Measurements from ENCODE around the gene SLC25A21. TPM values are rescaled to one million over a fixed set of nuclear protein-coding genes. Genes with fewer than 3 reads are reported as not detected.
"Not testable (repeated sequence)": the region's sequence is repeated elsewhere in the genome, so short reads cannot be mapped to it uniquely, and the experiment has no call there.

SLC25A21 gene
- total RNA-seq, result 0.97 and 1.3 TPM in 2 replicates

DNA sequence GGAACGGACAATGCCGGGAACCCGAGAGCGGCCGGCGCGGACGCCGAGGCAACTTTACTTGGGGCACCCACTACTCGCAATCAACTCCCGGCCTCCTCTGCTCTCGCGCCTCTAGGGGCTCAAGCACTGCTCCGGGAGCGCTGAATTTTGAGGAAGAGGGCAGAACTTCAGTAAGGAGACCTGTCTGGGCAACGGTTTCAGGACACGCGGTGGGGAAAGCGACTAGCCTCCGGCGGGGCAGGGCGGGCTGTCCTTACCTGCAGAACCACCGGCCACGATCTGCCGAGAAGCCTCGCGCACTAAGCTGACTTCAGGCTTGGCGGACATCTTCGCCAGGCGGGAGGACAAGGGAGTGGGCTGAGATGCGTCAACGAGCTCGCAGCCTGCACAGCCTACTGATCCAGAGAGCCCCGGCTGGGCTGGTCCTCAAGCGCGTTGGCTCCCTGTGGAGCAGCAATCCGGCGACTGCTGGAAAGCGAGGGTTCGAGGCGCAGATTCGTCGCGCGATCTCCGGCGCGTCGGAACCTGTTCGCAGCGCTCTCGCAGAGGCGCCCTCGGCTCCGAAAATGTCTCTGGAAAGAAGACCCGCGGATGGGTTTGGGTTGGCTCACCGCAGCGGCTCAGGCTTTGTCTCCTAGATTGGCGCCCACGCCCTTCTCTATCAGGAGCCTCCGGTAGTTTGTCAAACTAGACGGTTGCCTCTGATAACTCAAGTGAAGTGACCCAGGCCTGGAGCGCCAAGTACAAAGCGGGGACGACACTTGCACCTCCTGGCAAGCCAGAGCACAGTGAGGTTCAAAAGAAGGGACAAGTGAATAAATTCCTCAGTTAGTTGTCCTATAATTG lies at the start of gene SLC25A21:
Gene SLC25A21 (minus strand): TSS at position 583 of the 846 bp plus-strand sequence.
- DNase-seq (ENCODE audit: low read depth), result peak; percentile 68
- H3K4me3 ChIP-seq (ENCODE audit: low read depth, low read length), result peak within 1 kb of the TSS; percentile 62
- TF ChIP-seq, protein P1, sequence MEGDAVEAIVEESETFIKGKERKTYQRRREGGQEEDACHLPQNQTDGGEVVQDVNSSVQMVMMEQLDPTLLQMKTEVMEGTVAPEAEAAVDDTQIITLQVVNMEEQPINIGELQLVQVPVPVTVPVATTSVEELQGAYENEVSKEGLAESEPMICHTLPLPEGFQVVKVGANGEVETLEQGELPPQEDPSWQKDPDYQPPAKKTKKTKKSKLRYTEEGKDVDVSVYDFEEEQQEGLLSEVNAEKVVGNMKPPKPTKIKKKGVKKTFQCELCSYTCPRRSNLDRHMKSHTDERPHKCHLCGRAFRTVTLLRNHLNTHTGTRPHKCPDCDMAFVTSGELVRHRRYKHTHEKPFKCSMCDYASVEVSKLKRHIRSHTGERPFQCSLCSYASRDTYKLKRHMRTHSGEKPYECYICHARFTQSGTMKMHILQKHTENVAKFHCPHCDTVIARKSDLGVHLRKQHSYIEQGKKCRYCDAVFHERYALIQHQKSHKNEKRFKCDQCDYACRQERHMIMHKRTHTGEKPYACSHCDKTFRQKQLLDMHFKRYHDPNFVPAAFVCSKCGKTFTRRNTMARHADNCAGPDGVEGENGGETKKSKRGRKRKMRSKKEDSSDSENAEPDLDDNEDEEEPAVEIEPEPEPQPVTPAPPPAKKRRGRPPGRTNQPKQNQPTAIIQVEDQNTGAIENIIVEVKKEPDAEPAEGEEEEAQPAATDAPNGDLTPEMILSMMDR (IDR thresholded peaks at IDR 0.05; ENCODE audit: insufficient read depth, low read depth, low read length), result no peak

DNA sequence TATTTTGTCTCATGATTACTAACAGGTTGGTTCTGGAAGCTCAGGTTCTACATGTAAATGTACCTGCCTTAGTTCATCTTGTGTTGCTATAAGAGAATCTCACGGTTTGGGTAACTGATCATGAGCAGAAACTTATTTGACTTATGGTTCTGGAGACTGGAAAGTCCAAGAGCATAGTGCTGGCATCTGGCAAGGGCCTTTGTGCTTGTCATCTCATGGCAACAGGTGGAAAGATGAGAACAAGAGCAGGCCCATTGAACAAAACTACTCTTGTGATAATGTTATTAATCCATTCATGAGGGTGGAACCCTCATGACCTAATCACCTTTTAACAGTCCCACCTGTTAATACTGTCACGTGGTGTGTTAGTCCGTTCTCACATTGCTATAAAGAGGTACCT lies 48.7 kb upstream of the SLC25A21 start:
- TF ChIP-seq, protein P1 (IDR thresholded peaks at IDR 0.05; ENCODE audit: insufficient read depth, low read depth, low read length), result no peak
- H3K4me3 ChIP-seq (ENCODE audit: low read depth, low read length), result no peak overlapping the region
- no peak for DNase-seq (ENCODE audit: low read depth)

DNA sequence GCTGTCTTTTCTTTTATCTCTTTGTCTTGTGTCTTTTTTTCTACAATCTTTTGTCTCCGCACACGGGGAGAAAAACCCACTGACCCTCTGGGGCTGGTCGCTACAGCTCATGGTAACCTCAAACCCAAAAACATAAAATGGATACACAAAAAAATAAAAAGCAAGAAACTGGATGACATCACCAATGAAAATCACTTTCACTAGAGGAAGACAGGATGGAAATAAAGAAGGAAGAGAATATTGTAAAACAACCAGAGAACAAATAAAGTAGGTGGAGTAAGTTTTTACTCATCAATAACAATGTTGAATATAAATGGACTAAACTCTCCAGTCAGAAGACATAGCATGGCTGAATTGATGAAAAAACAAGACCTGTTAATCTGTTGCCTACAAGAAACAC lies 42.9 kb upstream of the SLC25A21 start:
- TF ChIP-seq, protein P1 (IDR thresholded peaks at IDR 0.05; ENCODE audit: insufficient read depth, low read depth, low read length), result no peak
- no peak overlapping the region for H3K4me3 ChIP-seq (ENCODE audit: low read depth, low read length)
- no peak for DNase-seq (ENCODE audit: low read depth)

DNA sequence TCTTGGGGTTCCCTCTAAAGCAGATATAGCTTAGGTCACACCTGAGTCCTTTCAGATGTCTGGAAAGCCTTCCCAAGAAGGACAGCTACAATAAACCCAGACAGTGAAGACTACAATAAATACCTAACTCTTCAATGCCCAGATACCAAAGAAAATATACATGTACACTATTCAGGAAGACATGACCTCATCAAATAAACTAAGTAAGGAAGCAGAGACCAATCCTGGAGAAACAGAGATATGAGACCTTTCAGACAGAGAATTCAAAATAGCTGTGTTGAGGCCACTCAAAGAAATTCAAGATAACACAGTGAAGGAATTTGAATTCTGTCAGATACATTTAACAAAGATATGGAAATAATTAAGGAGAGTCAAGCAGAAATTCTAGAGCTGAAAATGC lies 40.6 kb upstream of the SLC25A21 start:
- H3K4me3 ChIP-seq (ENCODE audit: low read depth, low read length), result no peak overlapping the region
- DNase-seq (ENCODE audit: low read depth), result no peak
- TF ChIP-seq, protein P1 (IDR thresholded peaks at IDR 0.05; ENCODE audit: insufficient read depth, low read depth, low read length), result no peak

DNA sequence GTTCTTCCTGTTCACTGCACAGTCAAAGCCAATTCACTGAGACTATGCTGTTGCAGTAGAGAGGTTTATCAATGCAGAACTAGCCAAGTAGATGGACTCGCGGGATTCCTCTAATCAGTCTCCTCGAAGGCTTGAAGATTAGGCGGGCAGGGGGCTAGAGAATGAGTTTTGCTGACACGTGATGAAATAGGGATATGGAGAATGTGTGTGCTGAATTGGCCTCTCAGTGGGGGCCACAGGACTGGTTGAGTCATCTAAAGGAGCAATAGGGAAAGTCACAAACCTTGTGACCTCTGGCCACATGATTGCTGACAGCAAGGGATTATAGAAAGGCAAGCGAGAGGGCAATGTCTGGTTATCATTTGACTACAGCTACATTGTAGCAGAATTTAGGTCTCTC lies 38.0 kb upstream of the SLC25A21 start:
- no peak overlapping the region for H3K4me3 ChIP-seq (ENCODE audit: low read depth, low read length)
- TF ChIP-seq, protein P1 (IDR thresholded peaks at IDR 0.05; ENCODE audit: insufficient read depth, low read depth, low read length), result no peak

DNA sequence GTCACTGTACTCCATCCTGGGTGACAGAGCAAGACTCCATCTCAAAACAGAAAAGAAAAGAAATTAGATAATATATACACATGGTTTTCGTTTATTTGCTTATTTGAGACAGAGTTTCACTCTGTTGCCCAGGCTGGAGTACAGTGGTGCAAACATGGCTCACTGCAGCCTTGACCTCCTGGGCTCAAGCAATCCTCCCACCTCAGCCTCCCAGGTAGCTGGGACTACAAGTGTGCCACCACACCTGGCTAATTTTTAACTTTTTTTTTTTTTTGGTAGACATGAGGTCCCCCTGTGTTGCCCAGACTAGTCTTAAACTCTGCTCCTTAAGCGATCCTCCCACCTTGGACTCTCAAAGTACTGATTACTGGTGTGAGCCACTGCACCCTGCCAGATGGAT lies 37.2 kb upstream of the SLC25A21 start:
- DNase-seq (ENCODE audit: low read depth); H3K4me3 ChIP-seq (ENCODE audit: low read depth, low read length): not testable (repeated sequence)

More for the DNA sequence above, 38.0 kb upstream of the SLC25A21 start:
- no peak for DNase-seq (ENCODE audit: low read depth)

DNA sequence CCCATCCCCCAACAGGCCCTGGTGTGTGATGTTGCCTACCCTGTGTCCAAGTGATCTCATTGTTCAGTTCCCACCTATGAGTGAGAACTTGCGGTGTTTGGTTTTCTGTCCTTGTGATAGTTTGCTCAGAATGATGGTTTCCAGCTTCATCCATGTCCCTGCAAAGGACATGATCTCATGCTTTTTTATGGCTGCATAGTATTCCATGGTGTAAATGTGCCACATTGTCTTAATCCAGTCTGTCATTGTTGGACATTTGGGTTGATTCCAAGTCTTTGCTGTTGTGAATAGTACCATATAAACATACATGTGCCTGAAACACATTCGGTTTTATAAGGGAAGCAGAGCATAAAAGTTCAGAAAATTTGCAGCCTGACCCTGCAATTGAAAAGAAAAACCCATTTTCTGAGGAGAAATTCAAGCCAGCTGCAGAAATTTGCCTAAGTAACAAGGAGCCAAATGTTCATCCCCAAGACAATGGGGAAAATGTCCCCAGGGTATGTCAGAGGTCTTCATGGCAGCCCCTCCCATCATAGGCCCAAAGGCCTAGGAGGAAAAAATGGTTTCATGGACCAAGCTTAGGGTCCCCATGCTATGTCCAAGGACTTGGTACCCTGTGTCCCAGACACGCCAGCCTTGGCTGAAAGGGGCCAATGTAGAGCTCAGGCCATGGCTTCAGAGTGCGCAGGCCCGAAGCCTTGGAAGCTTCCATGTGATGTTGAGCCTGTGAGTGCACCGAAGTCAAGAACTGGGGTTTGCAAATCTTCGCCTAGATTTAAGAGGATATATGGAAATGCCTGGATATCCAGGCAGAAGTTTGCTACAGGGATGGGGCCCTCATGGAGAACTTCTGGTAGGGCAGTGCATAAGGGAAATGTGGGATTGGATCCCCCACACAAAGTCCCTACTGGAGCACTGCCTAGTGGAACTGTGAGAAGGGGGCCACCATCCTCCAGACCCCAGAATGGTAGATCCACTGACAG lies 33.5 kb upstream of the SLC25A21 start:
- not testable (repeated sequence) for H3K4me3 ChIP-seq (ENCODE audit: low read depth, low read length); DNase-seq (ENCODE audit: low read depth)

Data from fibroblast of villous mesenchyme (primary cell).